ENCODE data around the gene PCDHGB4.

PCDHGB4 gene

DNA sequence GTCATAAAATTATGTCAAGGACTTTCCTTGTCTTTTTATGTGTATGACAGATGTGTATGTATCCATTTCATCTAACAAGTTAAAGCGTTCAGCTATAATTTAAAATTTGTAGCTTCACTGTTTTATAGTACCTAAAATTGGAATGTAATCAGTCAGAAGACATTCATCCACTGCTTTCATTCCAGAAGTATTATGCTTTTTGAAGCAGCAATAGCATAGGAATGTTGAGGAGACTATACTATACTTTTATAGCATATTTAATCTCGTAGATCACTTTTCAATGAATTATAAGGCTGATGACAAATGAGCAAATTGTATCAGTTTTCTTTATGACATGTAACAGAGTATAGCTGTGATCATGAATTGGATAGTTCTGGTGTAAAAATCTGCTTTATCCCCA, 49.7 kb downstream of the PCDHGB4 start:
- TF ChIP-seq CTCF (IDR thresholded peaks at IDR 0.05): no peak
- no peak for TF ChIP-seq ZFX (IDR thresholded peaks at IDR 0.05; ENCODE audit: borderline replicate concordance)
- H3K27ac ChIP-seq: no peak overlapping the region

- no peak for TF ChIP-seq CTCF (IDR thresholded peaks at IDR 0.05)
- TF ChIP-seq ZFX (IDR thresholded peaks at IDR 0.05; ENCODE audit: borderline replicate concordance): no peak
- no peak overlapping the region for H3K27ac ChIP-seq
Observed at GRCh38 chr5:141439411-141440141, 52.1 kb downstream of the PCDHGB4 start.
